Tibial nerve (tissue), 4 donors: ENCODE results near the gene CD63.
A peak's percentile ranks its signal among the peaks of the same experiment; 100 is the strongest.

Experiments used
- CTCF ChIP-seq, 5 experiments: fragments of 200-600 bp in 3 of 5; fragments of 450-650 bp in 2 of 5; sonication (generic) in 3 of 5; IDR thresholded peaks; one replicate each; pipeline ENCODE4 v1.5.1; 2016 to 2019; ENCODE audit warnings: antibody characterized with exemption in 5 of 5, mild to moderate bottlenecking in 3 of 5, moderate library complexity in 2 of 5
- EP300 ChIP-seq, 2 donors: sonication (generic); formaldehyde crosslinking; IDR thresholded peaks; one replicate each; pipeline ENCODE4 v1.6.1; 2017; ENCODE audit warnings: antibody characterized with exemption in 2 of 2, mild to moderate bottlenecking in 1 of 2
- POLR2A ChIP-seq, 2 donors: fragments of 450-650 bp; IDR thresholded peaks; one replicate each; pipeline ENCODE4 v1.6.1; 2017; ENCODE audit warnings: antibody characterized with exemption in 2 of 2, mild to moderate bottlenecking in 2 of 2, moderate library complexity in 2 of 2

GRCh38 chr12:55705782-55706402 is 22.9 kb downstream of the CD63 start:
- TF ChIP-seq CTCF (IDR thresholded peaks at IDR 0.05), result peak; percentile 22 to 49 (median 35)
- TF ChIP-seq POLR2A (IDR thresholded peaks at IDR 0.05), result no peak
- TF ChIP-seq EP300 (IDR thresholded peaks at IDR 0.05), result no peak
